Measurements from ENCODE around the gene DOCK4. TPM values are rescaled to one million over a fixed set of nuclear protein-coding genes. Genes with fewer than 3 reads are reported as not detected.

Gene DOCK4
- total and polyA plus RNA-seq, 2 donors from 2014 or later: 3.2 to 38.9 TPM

- FAIRE-seq (no peak), DNase-seq (no peak)
- Histone ChIP-seq H3K9me3 (ENCODE audit: control insufficient read depth in 2 of 3, insufficient read depth in 1 of 3, low read length in 3 of 3) (no peaks in the 10 kb centered on the region), H3K36me3 (ENCODE audit: control insufficient read depth in 2 of 3, insufficient read depth in 3 of 3, low read length in 3 of 3) (no peaks in the 10 kb centered on the region), H3K27ac (ENCODE audit: low read depth in 2 of 2, low read length in 2 of 2) (no peak overlapping the region), H3K4me1 (ENCODE audit: control insufficient read depth in 2 of 3, insufficient read depth in 2 of 3, low read depth in 1 of 3, low read length in 3 of 3) (no peaks in the 10 kb centered on the region), H3K27me3 (ENCODE audit: control insufficient read depth, insufficient read depth, low read length) (no peaks in the 10 kb centered on the region), H3K9ac (ENCODE audit: low read length in 3 of 3) (no peak overlapping the region), H3K4me3 (ENCODE audit: low read length in 3 of 3) (no peak overlapping the region)
- intact Hi-C loops (cut with DNase I): no loop called here
- TF ChIP-seq CTCF (IDR thresholded peaks at IDR 0.05; ENCODE audit: borderline replicate concordance, extremely low read depth, insufficient read depth): no peak
Measured at GRCh38 chr7:111836592-111836991, 369.6 kb downstream of the DOCK4 start.

GRCh38 chr7:111835066-111835465 lies 371.1 kb downstream of the DOCK4 start:
- intact Hi-C loops (cut with DNase I): no loop called here
- Histone ChIP-seq H3K4me3 (ENCODE audit: low read length in 3 of 3) (no peak overlapping the region), H3K9me3 (ENCODE audit: control insufficient read depth in 2 of 3, insufficient read depth in 1 of 3, low read length in 3 of 3) (no peaks in the 10 kb centered on the region), H3K9ac (ENCODE audit: low read length in 3 of 3) (no peak overlapping the region), H3K27me3 (ENCODE audit: control insufficient read depth, insufficient read depth, low read length) (no peaks in the 10 kb centered on the region), H3K4me1 (ENCODE audit: control insufficient read depth in 2 of 3, insufficient read depth in 2 of 3, low read depth in 1 of 3, low read length in 3 of 3) (no peaks in the 10 kb centered on the region), H3K27ac (ENCODE audit: low read depth in 2 of 2, low read length in 2 of 2) (no peak overlapping the region), H3K36me3 (ENCODE audit: control insufficient read depth in 2 of 3, insufficient read depth in 3 of 3, low read length in 3 of 3) (no peaks in the 10 kb centered on the region)
- DNase-seq (no peak), FAIRE-seq (no peak)
- TF ChIP-seq CTCF (IDR thresholded peaks at IDR 0.05; ENCODE audit: borderline replicate concordance, extremely low read depth, insufficient read depth): no peak

- H3K27me3 ChIP-seq (ENCODE audit: control insufficient read depth, insufficient read depth, low read length): no peaks in the 10 kb centered on the region
- no peak overlapping the region for H3K27ac ChIP-seq (ENCODE audit: low read depth in 2 of 2, low read length in 2 of 2)
- FAIRE-seq: no peak
- no peak overlapping the region for H3K9ac ChIP-seq (ENCODE audit: low read length in 3 of 3)
- no peaks in the 10 kb centered on the region for H3K4me1 ChIP-seq (ENCODE audit: control insufficient read depth in 2 of 3, insufficient read depth in 2 of 3, low read depth in 1 of 3, low read length in 3 of 3)
- no peaks in the 10 kb centered on the region for H3K36me3 ChIP-seq (ENCODE audit: control insufficient read depth in 2 of 3, insufficient read depth in 3 of 3, low read length in 3 of 3)
- no peak for TF ChIP-seq CTCF (IDR thresholded peaks at IDR 0.05; ENCODE audit: borderline replicate concordance, extremely low read depth, insufficient read depth)
- no peak overlapping the region for H3K4me3 ChIP-seq (ENCODE audit: low read length in 3 of 3)
- no peaks in the 10 kb centered on the region for H3K9me3 ChIP-seq (ENCODE audit: control insufficient read depth in 2 of 3, insufficient read depth in 1 of 3, low read length in 3 of 3)
- no peak for DNase-seq
- intact Hi-C loops (cut with DNase I): no loop called here
Measured at GRCh38 chr7:111834367-111834766, 371.8 kb downstream of the DOCK4 start.

- H3K27ac ChIP-seq (ENCODE audit: low read depth in 2 of 2, low read length in 2 of 2): no peak overlapping the region
- intact Hi-C loops (cut with DNase I): no loop called here
- no peaks in the 10 kb centered on the region for H3K4me1 ChIP-seq (ENCODE audit: control insufficient read depth in 2 of 3, insufficient read depth in 2 of 3, low read depth in 1 of 3, low read length in 3 of 3)
- no peak for TF ChIP-seq CTCF (IDR thresholded peaks at IDR 0.05; ENCODE audit: borderline replicate concordance, extremely low read depth, insufficient read depth)
- no peaks in the 10 kb centered on the region for H3K9me3 ChIP-seq (ENCODE audit: control insufficient read depth in 2 of 3, insufficient read depth in 1 of 3, low read length in 3 of 3)
- no peaks in the 10 kb centered on the region for H3K36me3 ChIP-seq (ENCODE audit: control insufficient read depth in 2 of 3, insufficient read depth in 3 of 3, low read length in 3 of 3)
- no peaks in the 10 kb centered on the region for H3K27me3 ChIP-seq (ENCODE audit: control insufficient read depth, insufficient read depth, low read length)
- no peak for DNase-seq
- H3K4me3 ChIP-seq (ENCODE audit: low read length in 3 of 3): no peak overlapping the region
- no peak for FAIRE-seq
- H3K9ac ChIP-seq (ENCODE audit: low read length in 3 of 3): no peak overlapping the region
Measured at GRCh38 chr7:111833466-111833865, 372.7 kb downstream of the DOCK4 start.

All from kidney (tissue), 14 donors.